ENCODE measurements around the gene PLA2G5.

PLA2G5 gene

DNA sequence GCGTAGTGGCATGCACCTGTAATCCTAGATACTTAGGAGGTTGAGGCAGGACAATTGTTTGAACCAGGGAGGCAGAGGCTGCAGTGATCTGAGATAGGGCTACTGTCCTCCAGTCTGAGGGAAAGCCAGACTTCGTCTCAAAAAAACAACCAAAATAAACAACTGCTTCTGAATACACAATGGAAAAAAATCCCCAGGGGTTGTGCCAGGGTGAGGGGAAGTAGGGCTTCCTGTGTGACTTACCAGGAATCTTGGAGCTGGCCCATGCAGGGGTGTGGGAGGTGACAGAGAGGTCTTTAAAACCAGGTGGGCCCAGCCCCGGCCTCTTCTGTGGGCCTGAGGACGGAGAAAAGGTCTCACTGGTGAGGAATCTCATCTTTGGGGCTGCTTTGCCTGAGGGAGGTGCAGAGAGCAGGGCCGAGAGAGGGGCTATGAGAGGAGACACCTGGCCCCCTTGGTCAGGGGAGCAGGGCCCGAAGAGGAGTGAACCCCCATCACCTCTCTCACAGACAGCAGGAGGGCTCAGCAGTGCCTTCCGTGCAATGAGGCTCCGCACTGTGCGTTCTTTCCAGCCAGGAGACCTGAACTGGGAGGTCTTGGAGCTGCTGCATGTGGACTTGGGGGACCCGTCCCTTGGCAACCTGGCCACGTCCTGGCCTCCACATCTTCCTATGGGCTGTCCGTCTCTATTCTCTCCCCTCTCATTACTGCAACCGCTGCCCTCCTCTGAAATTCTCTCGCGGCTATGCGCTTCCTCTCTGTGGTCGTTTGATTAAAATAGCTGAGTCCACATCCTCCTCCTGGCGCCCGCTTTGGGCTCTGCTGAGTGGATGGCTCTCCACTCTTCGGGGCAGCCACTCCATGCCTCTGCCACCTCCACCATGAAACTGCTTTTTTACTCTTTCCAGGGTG is 10.7 kb downstream of the PLA2G5 start:
- H3K4me3 ChIP-seq (ENCODE audit: low read length), result no peak overlapping the region
- DNase-seq (ENCODE audit: low read depth), result no peak
- no peak for TF ChIP-seq CTCF (conservative IDR thresholded peaks at IDR 0.05; ENCODE audit: low read length)

DNA sequence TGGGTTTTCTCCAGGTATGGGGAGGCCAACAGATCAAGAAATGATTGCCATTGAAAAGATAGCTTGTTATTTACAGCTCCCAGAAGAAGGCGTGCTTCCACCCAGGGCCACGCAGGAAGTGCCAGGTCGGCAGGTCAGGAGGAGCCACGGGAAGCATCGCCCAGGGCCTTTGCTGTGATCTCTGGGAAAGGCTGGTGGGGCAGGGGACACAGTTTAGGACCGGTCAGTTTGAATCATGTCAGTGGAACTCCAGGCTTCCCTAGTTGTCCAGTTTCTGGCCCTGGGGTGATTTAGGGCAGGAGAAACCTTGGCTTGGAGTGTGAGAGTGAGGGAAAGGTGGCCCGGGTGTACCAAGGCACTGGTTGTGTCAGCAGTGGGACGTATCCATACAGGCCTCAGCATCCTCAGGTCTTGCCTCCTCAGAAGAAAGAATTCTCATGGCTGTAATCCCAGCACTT is 11.4 kb downstream of the PLA2G5 start:
- DNase-seq (ENCODE audit: low read depth), result no peak
- TF ChIP-seq CTCF (conservative IDR thresholded peaks at IDR 0.05; ENCODE audit: low read length), result no peak
- no peak overlapping the region for H3K4me3 ChIP-seq (ENCODE audit: low read length)

GRCh38 chr1:20082772-20083171 is 12.8 kb downstream of the PLA2G5 start:
- H3K4me3 ChIP-seq (ENCODE audit: low read length), result no peak overlapping the region
- DNase-seq (ENCODE audit: low read depth), result no peak
- TF ChIP-seq CTCF (conservative IDR thresholded peaks at IDR 0.05; ENCODE audit: low read length), result no peak

- no peak for DNase-seq (ENCODE audit: low read depth)
- no peak overlapping the region for H3K4me3 ChIP-seq (ENCODE audit: low read length)
- no peak for TF ChIP-seq CTCF (conservative IDR thresholded peaks at IDR 0.05; ENCODE audit: low read length)
These were observed 13.4 kb downstream of the PLA2G5 start for GRCh38 chr1:20083178-20083944.

DNA sequence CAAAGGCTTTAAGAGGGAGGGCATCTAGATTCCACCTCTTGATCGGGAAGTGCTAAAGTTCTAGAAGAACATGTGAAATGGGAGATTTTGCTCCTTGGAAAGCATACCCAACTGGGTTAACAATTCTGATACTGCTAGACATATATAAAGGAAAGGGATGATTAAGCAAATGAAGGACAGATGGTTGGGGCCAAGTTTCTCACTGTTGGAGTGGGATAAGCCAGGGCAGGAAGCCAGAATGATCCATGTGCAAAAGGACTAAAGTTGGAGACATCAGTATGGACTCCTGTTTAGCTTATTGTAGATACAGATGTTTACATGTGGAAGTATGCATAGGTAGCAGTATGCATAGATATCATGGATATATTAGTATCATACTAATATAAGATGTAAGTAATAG is 16.8 kb downstream of the PLA2G5 start:
- no peak for TF ChIP-seq CTCF (conservative IDR thresholded peaks at IDR 0.05; ENCODE audit: low read length)
- DNase-seq (ENCODE audit: low read depth), result no peak
- no peak overlapping the region for H3K4me3 ChIP-seq (ENCODE audit: low read length)

GRCh38 chr1:20087668-20088067 is 17.7 kb downstream of the PLA2G5 start:
- no peak overlapping the region for H3K4me3 ChIP-seq (ENCODE audit: low read length)
- DNase-seq (ENCODE audit: low read depth), result no peak

More at GRCh38 chr1:20087668-20088067, 17.7 kb downstream of the PLA2G5 start:
- peak; percentile 9; the same call in 1 of the 2 replicates for TF ChIP-seq CTCF (conservative IDR thresholded peaks at IDR 0.05; ENCODE audit: low read length)

Data from AG10803 (cell line).